Measurements from ENCODE around the gene GTPBP3.

GRCh38 chr19:17337675-17338432, 501 bp downstream of the GTPBP3 start:
- no peak for TF ChIP-seq CTCF (IDR thresholded peaks at IDR 0.05)
- no peak for TF ChIP-seq POLR2A (IDR thresholded peaks at IDR 0.05)

Measured in thyroid gland (tissue), 4 donors.